Type B pancreatic cell (in vitro differentiated cells): ENCODE results near the gene ATP12A. TPM values are rescaled to one million over a fixed set of nuclear protein-coding genes. Genes with fewer than 3 reads are reported as not detected.

Source experiments
- DNase-seq: peaks from one replicate; pipeline ENCODE4 v3.0.0; 2021; ENCODE audit warnings: mixed read lengths; ENCODE audit not compliant: unreplicated experiment; ENCODE audit errors: extremely low spot score
- H3K27ac Mint-ChIP-seq: 2 replicates; pipeline ENCODE4 v1.8.0; 2021; ENCODE audit warnings: mild to moderate bottlenecking, mixed read lengths
- H3K27me3 Mint-ChIP-seq: 2 replicates; pipeline ENCODE4 v1.8.0; 2021; ENCODE audit warnings: mixed read lengths
- H3K36me3 Mint-ChIP-seq: 2 replicates; pipeline ENCODE4 v1.8.0; 2021; ENCODE audit warnings: mixed read lengths
- H3K4me1 Mint-ChIP-seq: one replicate; pipeline ENCODE4 v1.8.0; 2021; ENCODE audit warnings: mixed read lengths; ENCODE audit not compliant: unreplicated experiment
- H3K4me3 Mint-ChIP-seq: 2 replicates; pipeline ENCODE4 v1.8.0; 2021; ENCODE audit warnings: mild to moderate bottlenecking, mixed read lengths
- H3K9me3 Mint-ChIP-seq: 2 replicates; pipeline ENCODE4 v1.8.0; 2021; ENCODE audit warnings: mixed read lengths
- CTCF ChIP-seq: fragments of 200-600 bp; sonication (generic); conservative IDR thresholded peaks from 2 replicates; pipeline ENCODE4 v1.5.0; 2021; ENCODE audit warnings: antibody characterized with exemption, mild to moderate bottlenecking
- total RNA-seq: library from RNA; stranded (reverse); gene quantifications from 2 replicates; pipeline ENCODE4 v1.2.1, GENCODE V29; 2021; ENCODE audit warnings: low replicate concordance

The ATP12A gene
- total RNA-seq, 1 donor from 2014 or later = 19.0 TPM

DNA sequence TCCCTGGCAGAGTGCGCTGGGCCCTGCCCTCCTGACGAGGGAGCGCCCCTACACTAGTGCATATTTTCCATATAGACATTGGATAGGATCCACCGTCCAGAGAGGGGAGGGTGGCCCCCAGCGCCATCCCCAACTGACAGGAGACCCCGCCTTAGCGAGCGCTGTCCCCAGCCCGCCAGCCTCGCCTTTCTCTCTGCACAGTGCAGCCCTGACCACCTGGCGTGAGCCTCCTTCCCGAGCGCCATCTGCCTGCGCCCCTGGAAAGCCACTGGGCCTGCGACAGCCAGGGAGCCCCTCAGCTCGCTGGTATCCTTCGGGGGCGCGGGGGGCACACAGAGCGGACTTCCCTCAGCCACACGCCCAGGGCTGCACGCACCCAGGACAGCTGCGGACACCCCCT lies 42.1 kb upstream of the ATP12A start:
- no peak for TF ChIP-seq CTCF
- Mint-ChIP-seq H3K36me3 (no peaks in the 10 kb centered on the region), H3K9me3 (no peaks in the 10 kb centered on the region), H3K4me1 (no peaks in the 10 kb centered on the region), H3K27ac (no peak overlapping the region), H3K27me3 (no peaks in the 10 kb centered on the region), H3K4me3 (no peak overlapping the region)
- DNase-seq = no peak

DNA sequence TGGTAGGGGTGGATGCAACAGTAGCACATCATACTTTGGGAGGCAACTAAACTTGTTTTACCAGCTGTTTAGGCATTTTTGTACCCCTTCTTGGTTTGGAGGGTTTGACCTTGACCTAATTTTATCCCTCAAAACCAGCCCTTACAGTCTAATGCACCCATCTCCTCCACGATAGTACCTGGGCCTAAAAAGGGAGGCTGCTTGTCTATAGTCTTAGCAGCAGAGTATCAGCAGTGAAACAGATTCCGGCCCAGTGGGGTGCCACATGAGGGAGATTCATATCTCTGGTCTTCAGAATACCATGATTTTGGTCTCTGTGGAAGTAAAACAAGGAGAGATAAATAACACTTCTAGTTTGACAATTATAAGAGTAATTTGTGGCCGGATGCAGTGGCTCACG lies 39.5 kb upstream of the ATP12A start:
- no peak overlapping the region for H3K27ac Mint-ChIP-seq
- no peaks in the 10 kb centered on the region for H3K27me3 Mint-ChIP-seq
- no peak for DNase-seq
- no peak overlapping the region for H3K4me3 Mint-ChIP-seq
- H3K36me3 Mint-ChIP-seq = no peaks in the 10 kb centered on the region
- H3K4me1 Mint-ChIP-seq = peaks cover 5% of the 10 kb centered on the region
- no peaks in the 10 kb centered on the region for H3K9me3 Mint-ChIP-seq
- no peak for TF ChIP-seq CTCF

- Mint-ChIP-seq H3K27me3 (no peaks in the 10 kb centered on the region), H3K9me3 (no peaks in the 10 kb centered on the region), H3K36me3 (peaks cover 6% of the 10 kb centered on the region), H3K4me1 (peaks cover 9% of the 10 kb centered on the region), H3K4me3 (no peak overlapping the region), H3K27ac (no peak overlapping the region)
- no peak for DNase-seq
- TF ChIP-seq CTCF = no peak
Observed at GRCh38 chr13:24642219-24642618, 38.0 kb upstream of the ATP12A start.

DNA sequence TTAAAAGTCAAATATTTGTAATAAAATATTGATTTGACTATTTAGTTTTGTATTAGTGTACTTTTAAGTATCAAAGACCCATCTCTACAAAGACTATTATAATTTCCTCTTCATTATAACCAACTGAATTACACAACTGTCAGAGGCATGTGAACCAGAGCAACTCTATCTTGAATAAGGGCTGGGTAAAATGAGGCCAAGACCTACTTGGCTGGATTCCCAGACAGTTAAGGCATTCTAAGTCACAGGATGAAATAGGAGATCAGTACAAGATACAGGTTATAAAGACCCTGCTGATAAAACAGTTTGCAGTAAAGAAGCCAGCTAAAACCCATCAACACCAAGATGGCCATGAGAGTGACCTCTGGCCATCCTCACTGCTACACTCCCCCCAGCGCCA lies 36.2 kb upstream of the ATP12A start:
- no peak for DNase-seq
- Mint-ChIP-seq H3K4me3 (no peak overlapping the region), H3K4me1 (peaks cover 13% of the 10 kb centered on the region), H3K27me3 (no peaks in the 10 kb centered on the region), H3K27ac (no peak overlapping the region), H3K9me3 (peaks cover 5% of the 10 kb centered on the region), H3K36me3 (peaks cover 6% of the 10 kb centered on the region)
- TF ChIP-seq CTCF = no peak

- TF ChIP-seq CTCF = no peak
- Mint-ChIP-seq H3K27me3 (no peaks in the 10 kb centered on the region), H3K27ac (peak overlapping the region; percentile 77), H3K9me3 (peaks cover 8% of the 10 kb centered on the region), H3K36me3 (peaks cover 9% of the 10 kb centered on the region), H3K4me3 (no peak overlapping the region), H3K4me1 (peaks cover 25% of the 10 kb centered on the region)
- no peak for DNase-seq
Observed at GRCh38 chr13:24648271-24648670, 31.9 kb upstream of the ATP12A start.
